Inflammatory macrophage (primary cell): Measurements from ENCODE around the gene NUP160.
"Not testable (repeated sequence)": the region's sequence is repeated elsewhere in the genome, so short reads cannot be mapped to it uniquely, and the experiment has no call there.

Experiments used
- DNase-seq, 2 donors: peaks; one replicate each; pipeline ENCODE4 v3.0.0-alpha.2; 2020 to 2022
- total RNA-seq, 18 experiments: gene quantifications; one replicate each; lab custom pipeline; 2026; ENCODE audit warnings: mixed read lengths in 6 of 18, inconsistent platforms in 2 of 18; lab: John Stamatoyannopoulos, UW

Gene NUP160
- total RNA-seq, result 41.4 to 129 (median 86.6) reads per million in 18 experiments

- peak; percentile 60 to 68 for DNase-seq
Measured at GRCh38 chr11:47847892-47848699, at the start of gene NUP160. Gene NUP160 (minus strand): TSS chr11:47848350. CDS start chr11:47848318, 32 bp downstream.

- DNase-seq, result no peak
Measured at GRCh38 chr11:47896199-47896598, 48.0 kb upstream of the NUP160 start.

GRCh38 chr11:47895035-47895434 is 46.9 kb upstream of the NUP160 start:
- no peak for DNase-seq

- not testable (repeated sequence) for DNase-seq
Measured at GRCh38 chr11:47892546-47893276, 44.6 kb upstream of the NUP160 start.

GRCh38 chr11:47891886-47892285 is 43.7 kb upstream of the NUP160 start:
- DNase-seq, result no peak

GRCh38 chr11:47889714-47890441 is 41.7 kb upstream of the NUP160 start:
- DNase-seq, result no peak

- DNase-seq, result no peak
Measured at GRCh38 chr11:47887910-47888569, 39.9 kb upstream of the NUP160 start.

- peak in 1 of 2 donors; percentile 70 for DNase-seq
Measured at GRCh38 chr11:47886096-47886495, 37.9 kb upstream of the NUP160 start.

- DNase-seq, result not testable (repeated sequence)
Measured at GRCh38 chr11:47882437-47882836, 34.3 kb upstream of the NUP160 start.

- peak; percentile 55 to 64 for DNase-seq
Measured at GRCh38 chr11:47881145-47881544, 33.0 kb upstream of the NUP160 start.

GRCh38 chr11:47879259-47880158 is 31.4 kb upstream of the NUP160 start:
- DNase-seq, result no peak

GRCh38 chr11:47875858-47876257 is 27.7 kb upstream of the NUP160 start:
- DNase-seq, result not testable (repeated sequence)

GRCh38 chr11:47870404-47870803 is 22.3 kb upstream of the NUP160 start:
- DNase-seq, result no peak

GRCh38 chr11:47869544-47870393 is 21.6 kb upstream of the NUP160 start:
- DNase-seq, result peak; percentile 28 to 33

GRCh38 chr11:47867823-47868222 is 19.7 kb upstream of the NUP160 start:
- no peak for DNase-seq

GRCh38 chr11:47866892-47867291 is 18.7 kb upstream of the NUP160 start:
- peak in 1 of 2 donors; percentile 42 for DNase-seq

- DNase-seq, result peak in 1 of 2 donors; percentile 62
Measured at GRCh38 chr11:47864901-47865300, 16.8 kb upstream of the NUP160 start.

- DNase-seq, result no peak
Measured at GRCh38 chr11:47863898-47864430, 15.8 kb upstream of the NUP160 start.

GRCh38 chr11:47863189-47863897 is 15.2 kb upstream of the NUP160 start:
- DNase-seq, result peak in 1 of 2 donors; percentile 35
